Ecto neural progenitor cell (in vitro differentiated cells): ENCODE measurements around the gene ZNF91.
A peak's percentile ranks its signal among the peaks of the same experiment; 100 is the strongest.
"Not testable (repeated sequence)": the region's sequence is repeated elsewhere in the genome, so short reads cannot be mapped to it uniquely, and the experiment has no call there.

ENCODE experiments used
- DNase-seq: peaks from one replicate; pipeline ENCODE4 v3.0.0-alpha.2; 2018; ENCODE audit warnings: low spot score

The ZNF91 gene

GRCh38 chr19:23395041-23395721 lies at the start of gene ZNF91:
Gene ZNF91, minus strand, starts transcription at chr19:23395471. Its CDS starts 117 bp downstream, at chr19:23395354.
- peak; percentile 93 for DNase-seq

DNA sequence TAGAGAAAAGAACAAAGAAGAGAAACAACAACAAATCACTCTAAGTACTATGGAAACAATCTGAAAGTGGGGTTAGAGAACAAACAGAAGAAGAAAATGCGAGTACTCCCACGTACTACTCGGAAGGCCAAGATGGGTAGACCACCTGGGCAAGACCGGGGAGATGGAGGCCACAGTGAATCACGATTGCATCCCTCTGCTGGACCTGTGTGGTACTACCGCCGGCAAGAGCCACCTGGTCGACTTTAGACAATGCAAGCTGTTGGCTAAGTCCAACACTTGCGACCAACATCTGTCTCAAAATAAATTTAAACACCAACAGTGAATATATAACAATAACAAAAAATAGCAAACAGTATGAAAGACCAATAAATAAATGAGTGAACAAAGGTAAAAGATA lies 45.5 kb upstream of the ZNF91 start:
- DNase-seq = no peak

GRCh38 chr19:23440207-23440606 lies 44.9 kb upstream of the ZNF91 start:
- DNase-seq = no peak

DNA sequence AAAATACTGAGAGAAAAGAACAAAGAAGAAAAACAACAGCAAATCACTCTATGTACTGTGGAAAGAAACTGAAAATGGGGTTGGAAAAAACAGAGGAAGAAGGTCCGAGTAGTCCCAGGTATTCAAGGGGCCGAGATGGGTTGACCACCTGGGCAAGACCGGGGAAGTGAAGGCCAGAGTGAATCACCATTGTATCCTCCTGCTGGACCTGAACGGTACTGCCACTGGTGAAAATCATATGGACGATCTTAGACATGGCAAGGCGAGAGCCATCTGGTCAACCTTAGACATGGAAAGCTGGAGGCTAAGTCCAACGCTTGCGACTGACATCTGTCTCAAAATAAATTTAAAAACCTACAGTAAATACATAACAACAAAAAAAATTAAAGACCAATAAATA lies 44.4 kb upstream of the ZNF91 start:
- DNase-seq = no peak

DNA sequence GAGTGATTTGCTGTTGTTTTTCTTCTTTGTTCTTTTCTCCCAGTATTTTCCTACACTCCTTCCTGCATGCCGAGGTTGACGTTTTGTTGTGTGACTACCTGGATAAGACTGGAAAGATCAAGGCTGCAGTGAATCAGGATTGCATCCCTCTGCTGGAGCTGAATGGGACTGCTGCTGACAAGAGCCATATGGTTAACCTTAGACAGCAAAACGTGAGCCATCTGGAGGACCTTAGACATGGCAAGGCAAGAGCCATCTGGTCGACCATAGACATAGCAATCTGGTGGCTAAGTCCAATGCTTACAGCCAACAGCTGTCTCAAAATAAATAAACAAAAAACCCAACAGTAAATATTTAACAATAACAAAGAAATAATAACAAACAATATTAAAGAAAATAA lies 42.6 kb upstream of the ZNF91 start:
- no peak for DNase-seq

DNA sequence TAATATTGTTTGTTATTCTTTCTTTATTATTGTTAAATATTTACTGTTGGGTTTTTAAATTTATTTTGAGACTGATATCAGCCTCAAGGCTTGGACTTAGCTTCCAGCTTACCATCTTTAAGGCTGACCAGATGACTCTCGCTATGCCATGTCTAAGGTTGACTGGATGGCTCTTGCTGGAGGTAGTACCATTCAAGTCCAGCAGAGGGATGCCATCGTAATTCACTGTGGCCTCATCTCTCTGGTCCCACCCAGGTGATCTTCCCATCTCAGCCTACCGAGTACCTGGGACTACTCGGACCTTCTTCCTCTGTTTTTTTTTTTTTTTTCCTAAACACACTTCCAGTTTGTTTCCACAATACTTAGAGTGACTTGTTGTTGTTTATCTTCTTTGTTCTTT lies 41.7 kb upstream of the ZNF91 start:
- DNase-seq = no peak

DNA sequence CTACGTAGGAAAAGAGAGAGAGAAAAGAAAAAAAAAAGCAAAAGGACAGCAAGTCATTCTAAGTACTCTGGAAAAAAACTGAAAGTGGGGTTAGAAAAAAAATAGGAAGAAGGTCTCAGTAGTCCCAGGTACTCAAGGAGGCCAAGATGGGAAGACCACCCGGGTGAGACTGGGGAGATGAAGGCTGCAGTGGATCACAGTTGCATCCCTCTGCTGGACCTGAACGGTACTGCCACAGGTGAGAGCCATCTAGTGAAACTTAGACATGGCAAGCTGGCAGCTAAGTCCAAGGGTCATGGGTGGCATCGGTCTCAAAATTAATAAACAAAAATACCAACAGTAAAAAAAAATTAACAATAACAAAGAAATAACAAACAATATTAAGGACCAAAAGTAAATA lies 41.0 kb upstream of the ZNF91 start:
- no peak for DNase-seq

- no peak for DNase-seq
Measured at GRCh38 chr19:23420824-23421223, 25.6 kb upstream of the ZNF91 start.

DNA sequence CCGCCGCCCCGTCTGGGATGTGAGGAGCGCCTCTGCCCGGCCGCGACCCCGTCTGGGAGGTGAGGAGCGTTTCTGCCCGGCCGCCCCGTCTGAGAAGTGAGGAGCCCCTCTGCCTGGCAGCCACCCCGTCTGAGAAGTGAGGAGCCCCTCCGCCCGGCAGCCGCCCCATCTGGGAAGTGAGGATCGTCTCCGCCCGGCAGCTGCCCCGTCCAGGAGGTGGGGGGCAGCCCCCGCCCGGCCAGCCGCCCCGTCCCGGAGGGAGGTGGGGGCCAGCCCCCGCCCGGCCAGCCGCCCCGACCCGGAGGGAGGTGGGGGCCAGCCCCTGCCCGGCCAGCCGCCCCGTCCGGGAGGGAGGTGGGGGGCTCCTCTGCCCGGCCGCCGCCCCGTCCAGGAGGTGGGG lies 24.0 kb upstream of the ZNF91 start:
- DNase-seq = not testable (repeated sequence)

- DNase-seq = peak; percentile 87
Measured at GRCh38 chr19:23415561-23416191, 20.4 kb upstream of the ZNF91 start.

DNA sequence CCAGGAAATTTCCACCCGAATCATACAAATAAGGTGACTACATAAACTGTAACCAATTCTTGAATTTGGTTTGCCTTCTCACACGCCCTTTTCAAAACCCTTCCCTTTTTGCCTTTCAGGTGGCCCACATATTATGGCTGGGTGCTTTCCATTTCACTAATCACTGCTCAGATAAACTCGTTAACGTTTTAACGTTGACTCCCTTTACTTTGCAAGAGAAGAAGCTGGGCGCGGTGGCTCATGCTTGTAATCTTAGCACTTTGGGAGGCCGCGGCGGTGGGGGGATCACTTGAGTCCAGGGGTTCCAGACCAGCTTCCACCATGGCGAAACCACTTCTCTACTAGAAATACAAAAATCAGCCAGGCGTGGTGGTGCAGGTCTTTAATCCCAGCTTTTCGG lies 19.8 kb upstream of the ZNF91 start:
- no peak for DNase-seq

DNA sequence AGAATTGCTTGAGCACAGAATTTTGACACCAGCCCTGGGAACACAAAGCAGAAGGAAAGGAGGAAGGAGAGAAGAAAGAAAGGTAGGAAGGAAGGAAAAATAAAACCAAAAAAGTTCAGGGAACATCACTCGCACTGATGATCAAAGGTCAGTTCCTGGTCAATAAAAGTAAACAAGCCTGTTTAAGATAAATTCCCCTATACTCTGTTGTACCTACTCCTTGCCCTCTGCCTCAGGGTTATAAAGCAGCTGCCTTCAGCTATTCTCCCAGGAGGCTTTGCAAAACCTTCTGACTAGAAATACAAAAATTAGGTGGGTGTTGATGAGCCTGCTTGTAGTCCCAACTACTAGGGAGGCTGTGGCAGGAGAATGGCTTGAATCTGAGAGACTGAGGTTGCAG lies 14.9 kb upstream of the ZNF91 start:
- no peak for DNase-seq

- no peak for DNase-seq
Measured at GRCh38 chr19:23409392-23410048, 14.2 kb upstream of the ZNF91 start.

DNA sequence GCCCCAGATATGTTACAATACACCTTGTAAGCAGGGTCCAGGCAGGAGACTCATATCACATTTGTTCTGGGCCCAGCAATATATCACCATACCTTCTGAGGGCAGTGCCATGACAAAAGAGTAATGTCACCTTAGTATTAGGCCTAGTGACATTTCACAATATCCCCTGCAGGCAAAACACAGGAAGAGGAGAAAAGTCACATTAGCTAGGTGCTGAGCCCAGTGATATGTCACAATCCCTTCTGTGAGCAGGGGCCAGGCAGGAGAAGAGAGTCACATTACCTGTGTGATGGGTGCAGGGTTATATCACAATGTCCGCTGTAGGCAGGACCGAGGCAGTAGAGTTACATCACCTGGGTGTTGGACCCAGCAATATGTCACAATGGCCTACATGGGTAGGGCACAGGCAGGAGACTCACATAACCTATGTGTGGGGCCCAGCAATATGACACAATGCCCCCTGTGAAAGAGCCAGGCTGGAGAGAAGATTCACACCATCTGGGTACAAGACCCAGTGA lies 12.4 kb upstream of the ZNF91 start:
- no peak for DNase-seq

GRCh38 chr19:23406721-23407120 lies 11.4 kb upstream of the ZNF91 start:
- DNase-seq = no peak

GRCh38 chr19:23406091-23406490 lies 10.8 kb upstream of the ZNF91 start:
- DNase-seq = no peak

GRCh38 chr19:23404676-23405075 lies 9.4 kb upstream of the ZNF91 start:
- no peak for DNase-seq

DNA sequence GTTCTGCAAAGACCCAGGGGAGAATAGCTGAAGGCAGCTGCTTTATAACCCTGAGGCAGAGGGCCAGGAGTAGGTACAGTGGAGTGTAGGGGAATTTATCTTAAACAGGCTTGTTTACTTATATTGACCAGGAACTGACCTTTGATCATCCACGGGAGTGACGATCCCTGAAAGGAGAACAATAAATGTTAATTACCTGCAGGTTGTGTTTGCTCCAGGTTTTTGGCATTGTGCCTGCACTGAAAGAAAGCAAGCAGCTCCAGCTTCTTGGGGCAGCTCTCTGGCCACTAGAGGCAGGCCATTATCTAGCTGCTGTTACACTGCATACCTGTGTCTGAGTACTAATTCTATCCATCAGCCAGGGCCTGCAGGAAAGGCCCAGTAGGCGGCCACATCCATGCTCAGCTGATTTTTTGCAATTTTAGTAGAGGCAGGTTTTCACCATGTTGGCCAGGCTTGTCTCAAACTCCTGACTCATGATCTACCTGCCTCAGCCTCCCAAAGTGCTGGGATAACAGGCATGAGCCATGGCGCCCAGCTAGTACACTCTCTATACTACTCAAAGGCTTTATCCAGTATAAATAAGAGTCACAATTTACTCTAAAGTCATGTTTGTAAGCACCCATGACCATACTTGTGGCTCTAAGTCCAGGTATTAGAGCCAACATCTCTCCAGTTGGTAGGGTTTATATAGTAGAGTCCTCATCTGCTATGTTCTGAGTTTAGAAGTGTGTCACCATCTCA lies 8.5 kb upstream of the ZNF91 start:
- DNase-seq = no peak

DNA sequence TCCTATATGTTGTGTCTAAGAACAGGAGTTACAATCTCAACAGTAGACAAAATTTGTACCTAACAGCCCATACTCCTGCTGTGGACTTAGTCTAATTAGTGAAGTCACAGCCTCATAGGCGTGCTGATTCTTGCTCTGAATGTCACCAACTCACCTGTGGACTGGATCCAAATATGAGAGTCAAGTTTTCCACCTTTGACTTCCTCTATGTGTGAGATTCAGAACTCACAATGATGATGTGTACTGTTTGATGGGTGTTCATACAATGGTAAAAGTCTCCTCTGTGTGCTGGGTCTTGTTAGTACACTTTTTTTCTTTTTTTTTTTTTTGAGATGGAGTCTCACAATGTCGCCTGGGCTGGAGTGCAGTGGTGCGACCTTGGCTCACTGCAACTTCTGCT lies 7.8 kb upstream of the ZNF91 start:
- no peak for DNase-seq

DNA sequence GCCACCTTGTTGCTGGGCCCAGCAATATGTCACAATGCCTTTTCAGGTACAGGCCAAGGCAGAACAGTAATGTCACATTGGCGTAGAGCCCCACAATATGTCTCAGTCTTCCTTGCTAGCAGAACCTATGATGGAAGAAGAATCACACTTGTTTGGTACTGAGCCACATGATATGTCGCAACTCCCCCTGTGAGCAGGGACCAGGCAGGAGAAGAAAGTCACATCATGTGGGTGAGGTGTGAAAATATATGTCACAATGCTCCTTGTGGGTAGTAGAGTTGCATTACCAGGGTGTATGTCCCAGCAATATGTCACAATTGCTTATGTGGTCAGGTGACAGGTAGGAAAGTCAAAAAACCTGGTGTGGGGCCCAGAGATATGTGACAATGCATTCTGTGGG lies 7.1 kb upstream of the ZNF91 start:
- DNase-seq = no peak

GRCh38 chr19:23401086-23401610 lies 5.9 kb upstream of the ZNF91 start:
- no peak for DNase-seq

DNA sequence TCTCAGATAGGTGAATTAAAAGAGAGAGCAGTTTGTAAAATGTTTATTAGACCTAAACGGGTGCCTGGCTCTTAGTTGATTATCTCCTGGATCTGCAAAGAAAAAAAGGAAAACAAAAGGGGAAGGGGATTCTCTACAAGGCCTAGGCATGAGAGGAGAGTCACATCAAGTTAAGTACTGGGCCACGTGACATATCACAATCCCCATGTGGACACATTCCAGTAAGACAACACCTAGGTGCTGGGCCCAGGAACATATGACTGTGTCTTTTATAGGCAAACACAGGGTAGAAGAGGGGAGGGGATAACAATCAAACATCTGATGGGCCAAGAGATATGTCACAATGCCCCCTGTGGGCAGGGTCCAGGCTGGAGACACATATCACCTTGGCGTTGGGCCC lies 4.2 kb upstream of the ZNF91 start:
- DNase-seq = no peak
